AG09309 (cell line): ENCODE results near the gene MKRN2OS.

Experiments
- DNase-seq: peaks from one replicate; pipeline ENCODE4 v3.0.0-alpha.2; 2010; ENCODE audit warnings: low read depth
- H3K4me3 ChIP-seq: 2 replicates; pipeline ENCODE4 v1.5.1; 2011; ENCODE audit warnings: mild to moderate bottlenecking, low read depth, low read length, moderate library complexity; ENCODE audit not compliant: control insufficient read depth
- TF ChIP-seq, protein P1 (sequence below): IDR thresholded peaks from 2 replicates; pipeline ENCODE4 v1.5.1; 2011; ENCODE audit warnings: mild to moderate bottlenecking, low read depth, low read length, inconsistent platforms; ENCODE audit not compliant: insufficient read depth, control insufficient read depth; ENCODE audit errors: missing control alignments

MKRN2OS gene

DNA sequence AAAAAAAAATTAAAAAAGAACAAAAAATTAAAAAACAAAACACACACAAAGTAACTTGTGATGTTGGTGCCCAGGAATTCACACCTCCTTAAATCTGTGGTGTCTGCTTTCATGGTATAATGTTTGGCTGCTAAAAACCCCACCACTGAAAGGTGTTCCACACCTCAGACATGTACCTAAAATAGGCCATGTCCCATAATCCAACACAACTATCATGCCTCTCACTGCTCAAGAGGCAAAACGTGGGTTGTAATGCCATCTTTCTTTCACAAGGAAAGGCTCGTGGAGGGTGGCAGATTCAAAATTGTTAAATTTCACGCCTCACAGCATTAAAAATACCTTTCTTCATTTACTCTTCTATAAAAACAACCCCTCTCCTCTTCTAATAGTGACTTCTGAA, 41.1 kb upstream of the MKRN2OS start:
- TF ChIP-seq, protein P1, sequence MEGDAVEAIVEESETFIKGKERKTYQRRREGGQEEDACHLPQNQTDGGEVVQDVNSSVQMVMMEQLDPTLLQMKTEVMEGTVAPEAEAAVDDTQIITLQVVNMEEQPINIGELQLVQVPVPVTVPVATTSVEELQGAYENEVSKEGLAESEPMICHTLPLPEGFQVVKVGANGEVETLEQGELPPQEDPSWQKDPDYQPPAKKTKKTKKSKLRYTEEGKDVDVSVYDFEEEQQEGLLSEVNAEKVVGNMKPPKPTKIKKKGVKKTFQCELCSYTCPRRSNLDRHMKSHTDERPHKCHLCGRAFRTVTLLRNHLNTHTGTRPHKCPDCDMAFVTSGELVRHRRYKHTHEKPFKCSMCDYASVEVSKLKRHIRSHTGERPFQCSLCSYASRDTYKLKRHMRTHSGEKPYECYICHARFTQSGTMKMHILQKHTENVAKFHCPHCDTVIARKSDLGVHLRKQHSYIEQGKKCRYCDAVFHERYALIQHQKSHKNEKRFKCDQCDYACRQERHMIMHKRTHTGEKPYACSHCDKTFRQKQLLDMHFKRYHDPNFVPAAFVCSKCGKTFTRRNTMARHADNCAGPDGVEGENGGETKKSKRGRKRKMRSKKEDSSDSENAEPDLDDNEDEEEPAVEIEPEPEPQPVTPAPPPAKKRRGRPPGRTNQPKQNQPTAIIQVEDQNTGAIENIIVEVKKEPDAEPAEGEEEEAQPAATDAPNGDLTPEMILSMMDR, result no peak
- no peak for DNase-seq
- no peak overlapping the region for H3K4me3 ChIP-seq

DNA sequence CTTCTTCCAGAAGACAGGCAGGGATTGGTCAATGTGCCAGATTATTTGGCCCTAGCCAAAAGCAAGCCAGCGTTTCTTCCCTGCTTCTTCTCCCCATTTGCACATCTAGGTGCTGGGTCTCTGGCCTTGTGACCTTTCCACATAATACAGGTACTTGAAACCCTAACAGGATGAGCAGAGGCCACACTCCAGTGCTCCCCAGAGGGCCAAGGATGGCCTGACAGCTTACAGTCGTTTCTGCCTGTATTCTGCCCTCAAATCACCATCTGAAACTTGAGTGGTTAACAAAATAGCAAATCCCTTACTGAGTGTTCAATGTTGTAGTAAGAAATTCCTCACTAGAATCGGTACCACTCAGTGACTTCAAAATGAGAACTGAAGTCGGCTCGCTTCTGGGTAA, 40.7 kb upstream of the MKRN2OS start:
- DNase-seq, result no peak
- TF ChIP-seq, protein P1, result no peak
- H3K4me3 ChIP-seq, result no peak overlapping the region

- H3K4me3 ChIP-seq, result no peak overlapping the region
- DNase-seq, result no peak
- TF ChIP-seq, protein P1, result no peak
Measured at GRCh38 chr3:12585181-12585580, 39.9 kb upstream of the MKRN2OS start.

DNA sequence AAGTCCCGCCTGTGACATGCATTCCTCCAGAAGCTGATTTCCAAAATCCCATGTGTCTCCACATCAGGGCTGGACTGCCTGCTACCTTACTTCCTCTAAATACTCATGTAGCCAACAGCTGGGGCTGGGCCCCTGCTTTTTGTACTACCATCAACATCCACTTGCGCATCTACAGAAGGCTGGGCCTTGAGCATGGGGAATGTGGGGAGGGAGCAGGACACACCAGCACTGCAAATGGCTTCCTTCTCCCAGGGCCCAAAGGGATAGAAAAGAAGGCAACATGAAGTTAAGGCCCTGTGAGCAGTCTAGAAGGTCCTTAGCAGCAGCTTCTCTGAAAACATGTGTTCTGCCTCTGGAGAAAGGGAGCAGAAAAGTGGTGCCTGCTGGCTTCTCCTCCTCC, 38.8 kb upstream of the MKRN2OS start:
- no peak for DNase-seq
- no peak overlapping the region for H3K4me3 ChIP-seq
- TF ChIP-seq, protein P1, result no peak

GRCh38 chr3:12583280-12583679, 38.0 kb upstream of the MKRN2OS start:
- TF ChIP-seq, protein P1, result no peak
- no peak overlapping the region for H3K4me3 ChIP-seq
- DNase-seq, result no peak

GRCh38 chr3:12582730-12583129, 37.4 kb upstream of the MKRN2OS start:
- TF ChIP-seq, protein P1, result no peak
- no peak for DNase-seq
- no peak overlapping the region for H3K4me3 ChIP-seq

DNA sequence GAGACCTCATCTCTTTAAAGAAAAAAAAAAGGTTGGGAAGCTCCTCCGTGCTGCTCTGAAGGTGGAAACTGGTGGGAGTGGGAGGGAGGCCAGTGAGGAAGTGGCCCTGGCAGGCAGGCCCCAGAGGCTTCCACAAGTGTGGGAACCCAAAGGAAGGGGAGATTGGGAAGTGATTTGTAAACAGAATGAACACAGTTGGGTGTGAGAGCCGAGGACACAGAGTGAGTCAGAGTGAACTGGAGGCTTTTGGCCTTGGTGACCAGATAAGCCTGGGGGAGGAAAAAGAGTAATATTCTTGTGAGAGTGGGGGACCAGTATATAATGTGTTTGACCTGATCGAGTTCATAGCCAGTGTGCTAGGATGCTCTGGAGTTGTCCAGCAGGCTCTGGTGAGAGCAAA, 34.6 kb upstream of the MKRN2OS start:
- TF ChIP-seq, protein P1, result no peak
- no peak overlapping the region for H3K4me3 ChIP-seq
- no peak for DNase-seq
